GM23338 (cell line): ENCODE measurements around the gene UMODL1.

Source experiments
- CREB1 ChIP-seq: fragments of 250-450 bp; sonication (Bioruptor Pico); IDR thresholded peaks from 2 replicates; pipeline ENCODE4 v1.5.0; 2020; ENCODE audit warnings: low read depth, mild to moderate bottlenecking, moderate library complexity
- CTCF ChIP-seq, 2 experiments: fragments of 200-600 bp in 1 of 2; sonication (generic) in 1 of 2; conservative IDR thresholded peaks; 2 replicates each; pipeline versions ENCODE4 v1.5.1 to v1.6.1; 2016 to 2017; ENCODE audit warnings: antibody characterized with exemption in 2 of 2, low read depth in 2 of 2, mild to moderate bottlenecking in 2 of 2, moderate library complexity in 1 of 2
- EZH2 ChIP-seq: fragments of 200-600 bp; sonication (generic); IDR thresholded peaks from one replicate; pipeline ENCODE4 v1.8.0; 2017; ENCODE audit warnings: antibody characterized with exemption, mild to moderate bottlenecking, low read depth; ENCODE audit not compliant: unreplicated experiment
- EZH2phosphoT487 ChIP-seq: fragments of 200-600 bp; sonication (generic); IDR thresholded peaks from one replicate; pipeline ENCODE4 v1.8.1; 2018; ENCODE audit warnings: antibody characterized with exemption; ENCODE audit not compliant: unreplicated experiment
- NANOG ChIP-seq: IDR thresholded peaks from 2 replicates; pipeline ENCODE4 v1.6.1; 2016; ENCODE audit warnings: antibody characterized with exemption, borderline replicate concordance
- POLR2AphosphoS5 ChIP-seq: IDR thresholded peaks from 2 replicates; pipeline ENCODE4 v1.6.1; 2016; ENCODE audit warnings: antibody characterized with exemption, low read depth
- REST ChIP-seq: IDR thresholded peaks from one replicate; pipeline ENCODE4 v1.6.1; 2018; ENCODE audit warnings: antibody characterized with exemption; ENCODE audit not compliant: unreplicated experiment
- STAT1 ChIP-seq: IDR thresholded peaks from one replicate; pipeline ENCODE4 v1.6.1; 2016; ENCODE audit warnings: antibody characterized with exemption; ENCODE audit not compliant: unreplicated experiment
- ZNF114 ChIP-seq: fragments of 250-450 bp; sonication (Bioruptor Pico); IDR thresholded peaks from 2 replicates; pipeline ENCODE4 v1.5.0; 2020; ENCODE audit warnings: mild to moderate bottlenecking, moderate library complexity
- ZNF331 ChIP-seq: fragments of 250-450 bp; sonication (Bioruptor Pico); IDR thresholded peaks from 2 replicates; pipeline ENCODE4 v1.5.0; 2020; ENCODE audit warnings: low read depth, mild to moderate bottlenecking, moderate library complexity

- no peak for TF ChIP-seq CTCF (conservative IDR thresholded peaks at IDR 0.05; ENCODE audit: low read depth in 2 of 2)
- no peak for TF ChIP-seq EZH2
- TF ChIP-seq ZNF331: no peak
- TF ChIP-seq POLR2AphosphoS5: no peak
- no peak for TF ChIP-seq NANOG
- no peak for TF ChIP-seq EZH2phosphoT487
- TF ChIP-seq ZNF114 (CRISPR knock-in tag): no peak
- TF ChIP-seq REST: no peak
- TF ChIP-seq STAT1: no peak
- TF ChIP-seq CREB1 (CRISPR knock-in tag): no peak
Measured at GRCh38 chr21:42038393-42038792, 32.7 kb upstream of the UMODL1 start.
